CD4-positive, CD25-positive, alpha-beta regulatory T cell (primary cell): Measurements from ENCODE around the gene RAVER2. TPM values are rescaled to one million over a fixed set of nuclear protein-coding genes. Genes with fewer than 3 reads are reported as not detected.

Experiments used
- ATAC-seq, 2 donors: fragments of 150-1000 bp; cut with Tn5 transposase; one replicate each; pipeline ENCODE4 v1.10.0; 2021; ENCODE audit warnings: low read depth in 2 of 2, moderate number of reproducible peaks in 2 of 2, moderate library complexity in 1 of 2
- DNase-seq, 3 donors: peaks; one replicate each; pipeline versions ENCODE4 v3.0.0 to v3.0.0-alpha.2; 2012 to 2022; ENCODE audit warnings: mixed read lengths in 1 of 3
- H3K27ac ChIP-seq: one replicate; pipeline ENCODE4 v1.7.0; 2013; ENCODE audit warnings: mild to moderate bottlenecking, low read length; ENCODE audit not compliant: insufficient read depth, poor library complexity, severe bottlenecking
- H3K27me3 ChIP-seq: one replicate; pipeline ENCODE4 v1.7.0; 2013; ENCODE audit warnings: low read length; ENCODE audit not compliant: control insufficient read depth, insufficient read depth
- H3K36me3 ChIP-seq: one replicate; pipeline ENCODE4 v1.7.0; 2013; ENCODE audit warnings: mild to moderate bottlenecking, low read length, moderate library complexity; ENCODE audit not compliant: control insufficient read depth, insufficient read depth
- H3K4me1 ChIP-seq: 2 replicates; pipeline ENCODE4 v1.7.0; 2013; ENCODE audit warnings: mild to moderate bottlenecking, low read length; ENCODE audit not compliant: insufficient read depth, control insufficient read depth, poor library complexity, severe bottlenecking
- H3K4me3 ChIP-seq: one replicate; pipeline ENCODE4 v1.7.0; 2013; ENCODE audit warnings: low read depth, mild to moderate bottlenecking, low read length, moderate library complexity
- H3K9me3 ChIP-seq, 2 experiments: 1 replicate in 1 of 2; 2 replicates in 1 of 2; pipeline ENCODE4 v1.7.0; 2013; ENCODE audit warnings: low read length in 2 of 2, mild to moderate bottlenecking in 1 of 2, moderate library complexity in 1 of 2; ENCODE audit not compliant: control insufficient read depth in 2 of 2
- H3K27ac Mint-ChIP-seq, 3 donors: one replicate each; pipeline ENCODE4 v1.8.0; 2020 to 2022; ENCODE audit warnings: mild to moderate bottlenecking in 3 of 3, mixed read lengths in 3 of 3, moderate library complexity in 2 of 3
- H3K27me3 Mint-ChIP-seq: one replicate; pipeline ENCODE4 v1.8.0; 2022; ENCODE audit warnings: mild to moderate bottlenecking, mixed read lengths
- H3K36me3 Mint-ChIP-seq: one replicate; pipeline ENCODE4 v1.8.0; 2020; ENCODE audit warnings: mixed read lengths
- H3K4me1 Mint-ChIP-seq, 4 donors: one replicate each; pipeline ENCODE4 v1.8.0; 2020 to 2022; ENCODE audit warnings: mixed read lengths in 4 of 4, mild to moderate bottlenecking in 1 of 4
- H3K4me3 Mint-ChIP-seq, 4 donors: one replicate each; pipeline ENCODE4 v1.8.0; 2020 to 2022; ENCODE audit warnings: mild to moderate bottlenecking in 4 of 4, mixed read lengths in 4 of 4, moderate library complexity in 3 of 4
- H3K9me3 Mint-ChIP-seq, 7 donors: one replicate each; pipeline ENCODE4 v1.8.0; 2020 to 2022; ENCODE audit warnings: mixed read lengths in 7 of 7, mild to moderate bottlenecking in 3 of 7, moderate library complexity in 2 of 7
- polyA plus RNA-seq, 4 donors: library from polyadenylated mRNA; unstranded; fragments of 300-500 nt; fragmentation: Illumina TruSeq; gene quantifications; one replicate each; pipeline ENCODE4 v1.2.3, GENCODE V29; 2021
- total RNA-seq: library from RNA; stranded (reverse); gene quantifications from one replicate; pipeline ENCODE4 v1.2.3, GENCODE V29; 2022

Gene RAVER2
- total and polyA plus RNA-seq, 5 donors from 2014 or later: 0.32 to 0.84 (median 0.71) TPM

DNA sequence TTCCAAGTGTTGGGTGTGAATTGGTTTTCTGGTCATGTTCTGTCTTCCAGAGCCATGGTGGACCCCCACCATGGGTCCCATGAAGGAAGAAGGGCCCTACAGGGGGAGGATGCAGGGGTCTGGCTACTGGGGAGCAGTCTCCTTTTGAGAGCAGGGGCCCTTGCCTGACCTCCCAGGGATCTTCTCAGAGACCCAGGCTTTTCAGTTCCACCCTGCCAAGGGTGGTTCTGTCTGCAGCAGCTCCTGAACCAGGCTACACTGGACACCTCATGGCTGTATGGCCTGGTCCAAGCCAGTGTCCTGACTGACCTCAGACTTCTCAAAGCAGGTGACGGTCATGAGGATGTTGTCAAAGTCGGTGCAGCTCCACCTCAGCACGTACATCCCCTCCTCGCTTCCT is 112.5 kb downstream of the RAVER2 start:
- Histone ChIP-seq H3K4me3 (no peak overlapping the region), H3K27me3 (no peaks in the 10 kb centered on the region), H3K27ac (no peak overlapping the region), H3K9me3 (no peaks in the 10 kb centered on the region), H3K4me1 (no peaks in the 10 kb centered on the region), H3K36me3 (peaks cover 95% of the 10 kb centered on the region)
- Mint-ChIP-seq H3K9me3 (no peaks in the 10 kb centered on the region), H3K27ac (peak overlapping the region in 2 of 3 donors; percentile 52 to 55), H3K4me3 (no peak overlapping the region), H3K4me1 (peaks cover 0 to 21% (median 10%) of the 10 kb centered on the region in 4 donors), H3K27me3 (no peaks in the 10 kb centered on the region), H3K36me3 (peaks cover 65% of the 10 kb centered on the region)
- DNase-seq: no peak
- ATAC-seq: no peak

DNA sequence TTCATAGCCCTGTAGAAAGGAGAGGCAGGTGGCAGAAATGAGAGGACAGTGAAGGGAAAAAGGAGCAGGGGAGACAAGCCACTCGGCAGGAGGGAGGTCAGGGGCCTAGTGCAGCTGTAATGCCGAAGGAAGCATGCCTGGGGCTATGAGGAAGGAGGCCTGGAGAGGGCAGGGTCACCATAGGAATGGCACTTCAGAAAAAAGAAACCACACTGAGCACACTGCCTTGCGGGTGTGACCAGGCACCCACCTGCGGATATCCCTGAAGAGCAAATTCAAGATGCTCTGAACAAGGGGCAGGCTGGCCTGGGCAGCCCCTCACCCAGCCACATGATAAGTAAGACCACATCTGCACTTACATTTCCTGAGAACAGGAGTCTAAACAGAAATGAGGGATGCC is 116.7 kb downstream of the RAVER2 start:
- H3K4me3 Mint-ChIP-seq: no peak overlapping the region
- ATAC-seq: no peak
- peak overlapping the region in 2 of 3 donors; percentile 55 to 68 for H3K27ac Mint-ChIP-seq
- peaks cover 65% of the 10 kb centered on the region for H3K36me3 Mint-ChIP-seq
- peaks cover 18% of the 10 kb centered on the region for H3K4me1 ChIP-seq
- H3K4me3 ChIP-seq: no peak overlapping the region
- no peaks in the 10 kb centered on the region for H3K9me3 Mint-ChIP-seq
- DNase-seq: no peak
- peaks cover 18 to 39% (median 30%) of the 10 kb centered on the region in 4 donors for H3K4me1 Mint-ChIP-seq
- peaks cover 91% of the 10 kb centered on the region for H3K36me3 ChIP-seq
- no peak overlapping the region for H3K27ac ChIP-seq
- no peaks in the 10 kb centered on the region for H3K27me3 Mint-ChIP-seq
- H3K27me3 ChIP-seq: no peaks in the 10 kb centered on the region
- no peaks in the 10 kb centered on the region for H3K9me3 ChIP-seq

DNA sequence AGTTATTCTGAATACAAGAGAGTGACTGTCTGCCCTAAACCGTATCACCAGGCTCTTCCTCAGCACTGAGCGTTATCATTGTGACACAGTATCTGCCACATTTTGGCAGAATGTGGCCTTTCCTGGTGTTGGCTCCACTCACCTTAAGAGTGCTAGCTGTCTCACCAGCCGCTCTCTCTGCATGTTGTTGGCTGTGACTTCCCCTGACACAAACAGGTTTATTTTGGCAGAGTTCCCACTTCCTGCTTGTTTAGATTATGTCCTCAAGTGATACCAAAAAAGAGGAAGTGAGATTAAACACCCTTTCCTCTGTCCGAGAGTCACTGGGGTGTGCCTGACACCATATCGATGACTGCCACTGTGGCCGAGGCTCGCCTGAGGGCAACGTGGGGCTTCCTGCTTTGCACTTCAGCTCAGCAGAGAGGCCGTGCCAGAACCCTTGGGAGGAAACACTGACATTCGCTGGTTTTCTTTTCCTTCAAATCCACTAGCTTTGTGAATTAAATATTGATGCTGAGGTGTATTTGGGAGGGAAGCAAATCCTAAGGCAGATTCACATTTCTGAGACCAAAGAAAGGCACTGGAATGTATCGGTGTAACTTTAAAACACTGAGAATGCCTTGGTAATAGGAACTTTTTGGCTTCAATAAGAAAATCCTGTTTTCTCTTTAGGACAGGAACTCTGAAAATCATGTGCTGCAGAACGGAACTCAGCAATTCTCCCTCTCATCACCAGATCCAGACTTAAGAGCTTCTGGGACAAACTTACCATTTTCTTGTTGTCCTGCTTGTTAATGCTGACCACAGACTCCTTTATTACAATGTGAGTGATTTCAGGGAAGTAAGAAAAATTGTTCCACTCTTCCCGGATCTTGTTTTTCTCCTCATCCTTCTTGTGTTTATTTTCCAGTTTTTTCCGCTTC is 119.4 kb downstream of the RAVER2 start:
- DNase-seq (peak; percentile 3 to 62 (median 45)), ATAC-seq (peak; percentile 69 to 75)
- peak overlapping the region; percentile 24 for H3K4me3 ChIP-seq
- Mint-ChIP-seq H3K4me1 (peaks cover 18 to 38% (median 30%) of the 10 kb centered on the region in 4 donors), H3K4me3 (peak overlapping the region in 3 of 4 donors; percentile 27 to 57 (median 41)), H3K27ac (peak overlapping the region; percentile 79 to 86 (median 82)), H3K36me3 (peaks cover 63% of the 10 kb centered on the region), H3K27me3 (no peaks in the 10 kb centered on the region), H3K9me3 (no peaks in the 10 kb centered on the region)
- peaks cover 18% of the 10 kb centered on the region for H3K4me1 ChIP-seq
- H3K27me3 ChIP-seq: no peaks in the 10 kb centered on the region
- peak overlapping the region; percentile 52 for H3K27ac ChIP-seq
- H3K36me3 ChIP-seq: peaks cover 90% of the 10 kb centered on the region
- H3K9me3 ChIP-seq: no peaks in the 10 kb centered on the region

DNA sequence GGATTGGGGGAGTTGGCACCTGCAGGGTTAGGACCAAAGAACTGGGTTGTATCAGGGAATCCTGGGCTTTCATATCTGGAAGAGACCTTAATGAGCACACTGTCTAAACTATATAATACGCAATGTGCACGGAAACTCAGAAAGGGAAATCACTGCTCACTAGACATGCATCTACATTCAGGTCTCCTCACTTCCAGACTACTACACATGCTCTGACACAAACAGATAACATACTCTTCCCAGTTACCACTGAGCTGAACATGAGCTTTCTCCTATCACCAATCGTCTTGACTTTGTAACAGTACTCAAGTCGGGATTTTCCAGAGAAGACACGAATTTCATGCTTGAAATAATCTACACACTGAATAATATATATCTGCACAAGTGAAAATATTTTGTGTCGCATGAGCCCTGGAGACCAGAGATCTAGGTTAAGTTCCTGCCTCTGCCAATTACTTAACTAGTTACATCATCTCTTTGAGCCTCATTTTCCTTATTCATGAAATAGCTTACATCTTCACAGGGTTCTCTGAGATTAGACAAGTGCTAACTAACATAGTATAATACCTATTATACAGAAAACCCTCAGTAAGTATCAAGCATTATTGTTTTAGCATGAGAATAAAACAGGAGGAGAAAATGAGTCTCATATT is 120.4 kb downstream of the RAVER2 start:
- ATAC-seq (no peak), DNase-seq (no peak)
- Mint-ChIP-seq H3K36me3 (peaks cover 57% of the 10 kb centered on the region), H3K9me3 (no peaks in the 10 kb centered on the region), H3K27ac (peak overlapping the region; percentile 54 to 86 (median 66)), H3K4me3 (peak overlapping the region in 2 of 4 donors; percentile 27 to 57), H3K27me3 (no peaks in the 10 kb centered on the region), H3K4me1 (peaks cover 18 to 35% (median 29%) of the 10 kb centered on the region in 4 donors)
- peaks cover 18% of the 10 kb centered on the region for H3K4me1 ChIP-seq
- H3K27me3 ChIP-seq: no peaks in the 10 kb centered on the region
- H3K9me3 ChIP-seq: no peaks in the 10 kb centered on the region
- H3K36me3 ChIP-seq: peaks cover 90% of the 10 kb centered on the region
- H3K27ac ChIP-seq: peak overlapping the region; percentile 52
- no peak overlapping the region for H3K4me3 ChIP-seq

DNA sequence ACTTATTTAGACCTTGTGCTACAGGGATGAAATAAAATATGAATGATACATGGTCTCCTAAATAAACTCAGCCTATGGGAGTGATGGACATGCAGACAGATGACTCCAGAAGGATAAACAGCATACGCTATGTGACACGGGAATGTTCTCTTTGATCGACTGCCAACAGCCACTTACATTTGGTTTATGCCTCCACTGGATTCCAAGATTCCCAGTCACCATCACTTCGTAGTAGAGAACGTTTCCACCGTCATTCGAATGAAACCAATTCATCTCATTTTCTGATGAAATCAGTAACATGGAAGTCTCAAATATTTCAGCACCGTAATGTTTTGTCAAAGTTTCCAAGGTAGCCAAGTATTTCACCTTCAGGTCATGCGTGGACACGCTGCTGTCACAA is 121.8 kb downstream of the RAVER2 start:
- Histone ChIP-seq H3K4me1 (peaks cover 18% of the 10 kb centered on the region), H3K4me3 (no peak overlapping the region), H3K27ac (no peak overlapping the region), H3K36me3 (peaks cover 95% of the 10 kb centered on the region), H3K27me3 (no peaks in the 10 kb centered on the region), H3K9me3 (no peaks in the 10 kb centered on the region)
- no peaks in the 10 kb centered on the region for H3K9me3 Mint-ChIP-seq
- peak overlapping the region in 1 of 3 donors; percentile 63 for H3K27ac Mint-ChIP-seq
- H3K4me3 Mint-ChIP-seq: no peak overlapping the region
- H3K4me1 Mint-ChIP-seq: peaks cover 20 to 32% (median 25%) of the 10 kb centered on the region in 4 donors
- no peak for DNase-seq
- no peak for ATAC-seq
- peaks cover 55% of the 10 kb centered on the region for H3K36me3 Mint-ChIP-seq
- no peaks in the 10 kb centered on the region for H3K27me3 Mint-ChIP-seq

DNA sequence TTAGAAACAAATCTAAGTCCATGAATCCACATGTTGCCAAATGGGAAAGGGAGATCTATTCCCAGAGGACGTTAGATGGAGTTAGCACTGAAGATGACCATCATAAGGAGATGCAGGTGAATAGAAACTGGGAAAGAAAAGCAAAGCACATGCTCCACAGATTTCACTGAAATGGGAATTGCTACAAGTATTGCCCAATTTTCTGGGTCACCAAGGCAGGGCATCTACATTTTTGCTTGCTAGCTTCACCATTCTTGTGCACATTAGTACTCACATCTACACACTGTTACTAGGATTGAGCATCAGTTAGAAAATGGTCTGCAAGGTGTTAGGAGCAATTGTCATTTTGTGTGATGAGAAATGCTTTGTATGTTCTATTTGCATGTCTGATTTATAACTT is 122.4 kb downstream of the RAVER2 start:
- Histone ChIP-seq H3K4me1 (peaks cover 18% of the 10 kb centered on the region), H3K9me3 (no peaks in the 10 kb centered on the region), H3K4me3 (no peak overlapping the region), H3K27ac (no peak overlapping the region), H3K36me3 (peaks cover 96% of the 10 kb centered on the region), H3K27me3 (no peaks in the 10 kb centered on the region)
- Mint-ChIP-seq H3K36me3 (peaks cover 56% of the 10 kb centered on the region), H3K4me3 (no peak overlapping the region), H3K9me3 (no peaks in the 10 kb centered on the region), H3K27me3 (no peaks in the 10 kb centered on the region), H3K27ac (peak overlapping the region in 1 of 3 donors; percentile 61), H3K4me1 (peaks cover 19 to 37% (median 26%) of the 10 kb centered on the region in 4 donors)
- ATAC-seq (no peak), DNase-seq (no peak)

DNA sequence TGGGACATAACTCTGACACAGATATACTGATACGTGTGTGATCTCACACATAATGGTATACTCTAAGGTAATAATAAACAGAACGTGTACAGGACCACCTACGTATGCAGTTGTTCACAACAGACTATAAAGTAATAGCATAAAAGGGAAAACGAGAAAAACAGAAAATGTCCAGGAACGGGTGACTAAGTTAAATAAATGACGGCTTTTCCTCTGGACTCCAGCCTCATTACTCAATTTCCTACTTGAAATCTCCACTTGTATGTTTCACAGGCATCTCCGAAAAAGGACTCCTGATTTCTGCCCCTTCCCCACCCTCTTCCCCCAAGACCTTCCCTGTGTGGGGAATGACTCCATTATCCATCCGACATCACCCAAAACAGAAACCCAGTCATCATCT is 126.4 kb downstream of the RAVER2 start:
- Mint-ChIP-seq H3K4me3 (no peak overlapping the region), H3K27ac (peak overlapping the region in 2 of 3 donors; percentile 8 to 63)

More for the DNA sequence above, 126.4 kb downstream of the RAVER2 start:
- Mint-ChIP-seq H3K9me3 (no peaks in the 10 kb centered on the region), H3K27me3 (no peaks in the 10 kb centered on the region), H3K36me3 (peaks cover 65% of the 10 kb centered on the region), H3K4me1 (peaks cover 6 to 37% (median 30%) of the 10 kb centered on the region in 4 donors)
- H3K27me3 ChIP-seq: no peaks in the 10 kb centered on the region
- H3K4me1 ChIP-seq: peaks cover 10% of the 10 kb centered on the region
- DNase-seq (no peak), ATAC-seq (no peak)
- no peak overlapping the region for H3K4me3 ChIP-seq
- H3K27ac ChIP-seq: no peak overlapping the region
- no peaks in the 10 kb centered on the region for H3K9me3 ChIP-seq
- peaks cover 99% of the 10 kb centered on the region for H3K36me3 ChIP-seq
